ENCODE measurements around the gene PPIP5K2. TPM values are rescaled to one million over a fixed set of nuclear protein-coding genes. Genes with fewer than 3 reads are reported as not detected.

Gene PPIP5K2
- total and polyA plus RNA-seq, 3 experiments from 2014 or later, result 22.9 to 63.6 (median 55.7) TPM

DNA sequence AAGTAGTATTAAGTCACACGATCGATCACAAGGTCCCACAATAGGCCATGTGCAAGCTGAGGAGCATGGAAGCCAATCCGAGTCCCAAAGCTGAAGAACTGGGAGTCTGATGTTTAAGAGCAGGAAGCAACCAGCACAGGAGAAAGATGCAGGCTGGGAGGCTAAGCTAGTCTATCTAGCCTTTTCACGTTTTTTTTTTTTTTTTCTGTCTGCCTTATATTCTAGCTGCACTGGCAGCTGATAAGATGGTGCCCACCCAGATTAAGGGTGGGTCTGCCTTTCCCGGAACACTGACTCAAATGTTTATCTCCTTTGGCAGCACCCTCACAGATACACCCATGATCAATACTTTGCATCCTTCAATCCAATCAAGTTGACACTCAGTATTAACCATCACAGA lies 6.5 kb downstream of the PPIP5K2 start:
- ChIA-PET POLR2A (no interaction called here), CTCF (no interaction called here)
- peaks cover 8% of the 10 kb centered on the region for H3K4me1 ChIP-seq (ENCODE audit: insufficient read depth, low read length)
- Mint-ChIP-seq H3K9me3 (no peaks in the 10 kb centered on the region), H3K4me3 (no peak overlapping the region), H3K27me3 (no peaks in the 10 kb centered on the region), H3K36me3 (peaks cover 0 to 22% (median 21%) of the 10 kb centered on the region in 3 donors), H3K27ac (no peak overlapping the region), H3K4me1 (peaks cover 51 to 86% (median 82%) of the 10 kb centered on the region in 3 donors)
- no peak overlapping the region for H3K27ac ChIP-seq (ENCODE audit: low read depth, low read length)
- no peaks in the 10 kb centered on the region for H3K27me3 ChIP-seq (ENCODE audit: insufficient read depth, low read length, poor library complexity, severe bottlenecking)
- H3K36me3 ChIP-seq (ENCODE audit: insufficient read depth, low read length), result no peaks in the 10 kb centered on the region
- DNase-seq, result no peak
- H3K4me3 ChIP-seq (ENCODE audit: low read length), result no peak overlapping the region
- H3K9me3 ChIP-seq (ENCODE audit: low read length), result no peaks in the 10 kb centered on the region

DNA sequence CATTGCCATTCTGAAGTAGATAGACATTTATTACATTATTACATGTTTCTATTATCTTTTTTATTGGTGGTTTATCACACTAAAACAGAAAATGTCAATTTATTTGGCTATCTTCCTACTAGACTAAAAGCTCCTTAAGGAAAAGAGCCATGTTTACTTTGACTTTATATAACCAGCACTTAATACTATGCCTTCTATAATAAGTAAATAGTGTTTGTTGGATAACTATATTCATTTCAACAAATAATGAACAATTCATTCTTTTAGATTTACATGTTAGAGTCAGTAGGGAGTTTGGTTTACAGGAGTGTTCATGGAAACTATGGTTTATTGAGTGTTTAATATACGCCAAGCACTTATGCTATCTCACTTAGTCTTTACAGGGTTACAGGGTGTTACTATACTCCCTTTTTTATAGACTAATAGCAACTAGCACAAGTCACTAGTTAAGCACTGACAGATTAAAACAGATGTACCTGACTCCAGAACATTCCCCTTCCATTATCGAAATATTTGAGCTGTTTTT lies 7.3 kb downstream of the PPIP5K2 start:
- DNase-seq, result no peak
- H3K4me1 Mint-ChIP-seq, result peaks cover 47 to 84% (median 80%) of the 10 kb centered on the region in 3 donors
- peaks cover 0 to 22% (median 18%) of the 10 kb centered on the region in 3 donors for H3K36me3 Mint-ChIP-seq
- Histone ChIP-seq H3K27me3 (ENCODE audit: insufficient read depth, low read length, poor library complexity, severe bottlenecking) (no peaks in the 10 kb centered on the region), H3K27ac (ENCODE audit: low read depth, low read length) (no peak overlapping the region), H3K4me1 (ENCODE audit: insufficient read depth, low read length) (peaks cover 4% of the 10 kb centered on the region), H3K4me3 (ENCODE audit: low read length) (no peak overlapping the region), H3K36me3 (ENCODE audit: insufficient read depth, low read length) (no peaks in the 10 kb centered on the region), H3K9me3 (ENCODE audit: low read length) (no peaks in the 10 kb centered on the region)
- ChIA-PET POLR2A (no interaction called here), CTCF (no interaction called here)
- H3K9me3 Mint-ChIP-seq, result no peaks in the 10 kb centered on the region
- H3K27ac Mint-ChIP-seq, result peak overlapping the region in 1 of 8 donors; percentile 29
- no peak overlapping the region for H3K4me3 Mint-ChIP-seq
- no peaks in the 10 kb centered on the region for H3K27me3 Mint-ChIP-seq

- Histone ChIP-seq H3K36me3 (ENCODE audit: insufficient read depth, low read length) (no peaks in the 10 kb centered on the region), H3K4me1 (ENCODE audit: insufficient read depth, low read length) (peaks cover 4% of the 10 kb centered on the region), H3K27ac (ENCODE audit: low read depth, low read length) (no peak overlapping the region), H3K27me3 (ENCODE audit: insufficient read depth, low read length, poor library complexity, severe bottlenecking) (no peaks in the 10 kb centered on the region), H3K4me3 (ENCODE audit: low read length) (no peak overlapping the region), H3K9me3 (ENCODE audit: low read length) (no peaks in the 10 kb centered on the region)
- no peaks in the 10 kb centered on the region for H3K27me3 Mint-ChIP-seq
- DNase-seq, result no peak
- peaks cover 46 to 83% (median 80%) of the 10 kb centered on the region in 3 donors for H3K4me1 Mint-ChIP-seq
- H3K36me3 Mint-ChIP-seq, result peaks cover 0 to 22% (median 13%) of the 10 kb centered on the region in 3 donors
- ChIA-PET POLR2A (no interaction called here), CTCF (interaction anchor here (1.0 kb wide), 1 partner anchor 447 kb away, joined by 3 read pairs; no protein-coding TSS in a partner anchor)
- no peaks in the 10 kb centered on the region for H3K9me3 Mint-ChIP-seq
- no peak overlapping the region for H3K27ac Mint-ChIP-seq
- no peak overlapping the region for H3K4me3 Mint-ChIP-seq
Measured at GRCh38 chr5:103128202-103128601, 8.1 kb downstream of the PPIP5K2 start.

DNA sequence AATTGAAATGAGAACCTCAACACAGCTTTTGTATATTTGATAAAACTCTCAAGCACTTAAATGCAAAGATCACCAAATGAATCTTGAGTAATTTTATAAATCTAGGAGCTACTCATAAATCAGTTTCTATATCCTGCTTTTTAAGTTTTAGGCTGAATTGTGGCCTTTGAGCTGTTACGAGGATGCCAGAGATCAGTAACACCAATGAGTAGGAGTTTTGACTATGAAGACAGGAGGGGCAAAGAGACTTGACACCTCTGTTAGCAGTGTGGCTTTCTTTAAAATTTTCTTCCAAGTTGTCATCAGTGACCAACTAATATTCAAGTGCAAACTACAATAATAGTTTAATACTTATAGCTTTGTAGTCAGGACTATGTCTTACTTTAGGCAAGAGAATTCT lies 12.6 kb downstream of the PPIP5K2 start:
- H3K4me3 ChIP-seq (ENCODE audit: low read length), result no peak overlapping the region
- ChIA-PET POLR2A (interaction anchor here (0.6 to 1.0 kb wide), 2 partner anchors 9 to 13 kb away, joined by 3 read pairs; partner anchors contain the start of genes GIN1 and PPIP5K2), CTCF (interaction anchor here (1.2 to 1.4 kb wide), 2 partner anchors 12 to 444 kb away, joined by 3 read pairs; partner anchors contain the start of genes GIN1 and PPIP5K2)
- Mint-ChIP-seq H3K4me3 (peak overlapping the region in 2 of 7 donors; percentile 24 to 36), H3K27ac (peak overlapping the region in 4 of 8 donors; percentile 9 to 47 (median 35)), H3K4me1 (peaks cover 35 to 57% (median 54%) of the 10 kb centered on the region in 3 donors), H3K36me3 (peaks cover 6 to 33% (median 8%) of the 10 kb centered on the region in 3 donors), H3K9me3 (no peaks in the 10 kb centered on the region), H3K27me3 (no peaks in the 10 kb centered on the region)
- H3K36me3 ChIP-seq (ENCODE audit: insufficient read depth, low read length), result no peaks in the 10 kb centered on the region
- DNase-seq, result no peak
- H3K27me3 ChIP-seq (ENCODE audit: insufficient read depth, low read length, poor library complexity, severe bottlenecking), result no peaks in the 10 kb centered on the region
- no peaks in the 10 kb centered on the region for H3K9me3 ChIP-seq (ENCODE audit: low read length)
- no peak overlapping the region for H3K27ac ChIP-seq (ENCODE audit: low read depth, low read length)
- H3K4me1 ChIP-seq (ENCODE audit: insufficient read depth, low read length), result peaks cover 4% of the 10 kb centered on the region

GRCh38 chr5:103133231-103133630 lies 13.1 kb downstream of the PPIP5K2 start:
- Mint-ChIP-seq H3K9me3 (no peaks in the 10 kb centered on the region), H3K27ac (peak overlapping the region in 2 of 8 donors; percentile 41 to 54), H3K4me1 (peaks cover 33 to 52% (median 49%) of the 10 kb centered on the region in 3 donors), H3K36me3 (peaks cover 6 to 33% (median 8%) of the 10 kb centered on the region in 3 donors), H3K4me3 (no peak overlapping the region), H3K27me3 (no peaks in the 10 kb centered on the region)
- ChIA-PET CTCF (interaction anchor here (1.2 kb wide), 1 partner anchor 445 kb away, joined by 3 read pairs; no protein-coding TSS in a partner anchor), POLR2A (interaction anchor here (0.6 to 1.0 kb wide), 2 partner anchors 10 to 13 kb away, joined by 3 read pairs; partner anchors contain the start of genes GIN1 and PPIP5K2)
- no peaks in the 10 kb centered on the region for H3K27me3 ChIP-seq (ENCODE audit: insufficient read depth, low read length, poor library complexity, severe bottlenecking)
- no peak overlapping the region for H3K27ac ChIP-seq (ENCODE audit: low read depth, low read length)
- no peak overlapping the region for H3K4me3 ChIP-seq (ENCODE audit: low read length)
- no peaks in the 10 kb centered on the region for H3K36me3 ChIP-seq (ENCODE audit: insufficient read depth, low read length)
- peaks cover 4% of the 10 kb centered on the region for H3K4me1 ChIP-seq (ENCODE audit: insufficient read depth, low read length)
- no peak for DNase-seq
- H3K9me3 ChIP-seq (ENCODE audit: low read length), result no peaks in the 10 kb centered on the region

DNA sequence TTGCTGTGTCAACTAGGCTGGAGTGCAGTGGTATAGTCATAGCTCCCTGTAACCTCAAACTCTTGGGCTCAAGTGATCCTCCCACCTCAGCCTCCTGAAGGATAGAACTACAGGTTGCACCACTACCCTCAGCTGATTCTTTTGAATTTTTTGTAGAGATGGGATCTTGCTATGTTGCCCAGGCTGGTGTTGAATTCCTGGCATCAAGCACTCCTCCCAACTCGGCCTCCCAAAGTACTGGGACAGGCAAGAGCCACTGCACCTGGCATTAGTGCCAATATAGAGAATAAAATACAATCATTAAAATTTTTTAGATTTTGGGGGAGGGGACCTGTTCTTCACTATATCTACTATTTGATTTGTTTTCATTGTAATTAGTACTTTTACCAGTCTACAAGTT lies 15.4 kb downstream of the PPIP5K2 start:
- H3K4me3 Mint-ChIP-seq, result no peak overlapping the region
- H3K36me3 ChIP-seq (ENCODE audit: insufficient read depth, low read length), result no peaks in the 10 kb centered on the region
- H3K27ac Mint-ChIP-seq, result no peak overlapping the region
- peaks cover 3% of the 10 kb centered on the region for H3K4me1 ChIP-seq (ENCODE audit: insufficient read depth, low read length)
- no peak overlapping the region for H3K4me3 ChIP-seq (ENCODE audit: low read length)
- DNase-seq, result no peak
- H3K4me1 Mint-ChIP-seq, result peaks cover 22 to 33% (median 32%) of the 10 kb centered on the region in 3 donors
- ChIA-PET CTCF (no interaction called here), POLR2A (no interaction called here)
- H3K9me3 Mint-ChIP-seq, result no peaks in the 10 kb centered on the region
- no peaks in the 10 kb centered on the region for H3K9me3 ChIP-seq (ENCODE audit: low read length)
- H3K27me3 ChIP-seq (ENCODE audit: insufficient read depth, low read length, poor library complexity, severe bottlenecking), result no peaks in the 10 kb centered on the region
- H3K36me3 Mint-ChIP-seq, result peaks cover 10 to 40% (median 17%) of the 10 kb centered on the region in 3 donors
- no peak overlapping the region for H3K27ac ChIP-seq (ENCODE audit: low read depth, low read length)
- H3K27me3 Mint-ChIP-seq, result no peaks in the 10 kb centered on the region

DNA sequence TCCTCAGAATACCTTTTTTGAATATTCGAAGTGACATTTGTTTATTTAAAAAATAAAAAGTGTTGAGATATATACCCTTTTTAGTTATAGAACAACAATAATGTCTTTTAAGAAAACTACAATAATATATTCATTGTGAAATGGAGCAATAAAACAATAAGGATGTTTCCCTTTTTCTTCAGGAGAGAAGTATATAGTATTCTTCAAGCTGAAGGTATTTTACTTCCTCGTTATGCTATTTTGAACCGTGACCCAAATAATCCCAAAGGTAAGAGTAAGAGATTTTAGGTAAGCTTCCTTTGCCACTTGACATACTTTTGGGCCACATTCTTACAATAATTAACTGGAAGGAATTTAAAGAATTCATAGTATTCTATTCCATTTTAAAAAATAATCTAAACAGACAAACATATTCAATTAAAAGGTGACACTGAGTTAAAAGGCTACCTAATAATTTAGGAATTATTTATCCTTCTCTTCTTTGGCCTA lies 18.1 kb downstream of the PPIP5K2 start:
- Histone ChIP-seq H3K27ac (ENCODE audit: low read depth, low read length) (no peak overlapping the region), H3K4me3 (ENCODE audit: low read length) (no peak overlapping the region), H3K27me3 (ENCODE audit: insufficient read depth, low read length, poor library complexity, severe bottlenecking) (no peaks in the 10 kb centered on the region), H3K4me1 (ENCODE audit: insufficient read depth, low read length) (no peaks in the 10 kb centered on the region), H3K36me3 (ENCODE audit: insufficient read depth, low read length) (no peaks in the 10 kb centered on the region), H3K9me3 (ENCODE audit: low read length) (no peaks in the 10 kb centered on the region)
- Mint-ChIP-seq H3K4me1 (peaks cover 7 to 12% (median 10%) of the 10 kb centered on the region in 3 donors), H3K4me3 (no peak overlapping the region), H3K36me3 (peaks cover 6 to 38% (median 17%) of the 10 kb centered on the region in 3 donors), H3K27ac (no peak overlapping the region), H3K9me3 (no peaks in the 10 kb centered on the region), H3K27me3 (no peaks in the 10 kb centered on the region)
- POLR2A ChIA-PET, result interaction anchor here (1.6 kb wide), 1 partner anchor 18 kb away, joined by 4 read pairs; the partner anchor contains the start of genes GIN1 and PPIP5K2
- DNase-seq, result no peak
- CTCF ChIA-PET, result interaction anchor here (1.4 to 2.0 kb wide), 3 partner anchors 102 to 457 kb away, joined by 4 to 9 read pairs (median 8); no protein-coding TSS in a partner anchor

GRCh38 chr5:103139264-103139865 lies 19.3 kb downstream of the PPIP5K2 start:
- H3K9me3 ChIP-seq (ENCODE audit: low read length), result no peaks in the 10 kb centered on the region
- H3K4me3 ChIP-seq (ENCODE audit: low read length), result no peak overlapping the region
- H3K36me3 ChIP-seq (ENCODE audit: insufficient read depth, low read length), result no peaks in the 10 kb centered on the region
- H3K4me1 Mint-ChIP-seq, result peaks cover 3 to 5% (median 4%) of the 10 kb centered on the region in 3 donors
- H3K9me3 Mint-ChIP-seq, result no peaks in the 10 kb centered on the region
- no peaks in the 10 kb centered on the region for H3K27me3 ChIP-seq (ENCODE audit: insufficient read depth, low read length, poor library complexity, severe bottlenecking)
- H3K36me3 Mint-ChIP-seq, result peaks cover 6 to 35% (median 17%) of the 10 kb centered on the region in 3 donors
- H3K27ac Mint-ChIP-seq, result no peak overlapping the region
- no peak overlapping the region for H3K4me3 Mint-ChIP-seq
- peak; percentile 70 to 86 (median 74) for DNase-seq
- H3K4me1 ChIP-seq (ENCODE audit: insufficient read depth, low read length), result no peaks in the 10 kb centered on the region
- H3K27me3 Mint-ChIP-seq, result no peaks in the 10 kb centered on the region
- CTCF ChIA-PET, result interaction anchor here (0.6 to 2.0 kb wide), 22 partner anchors 11 to 602 kb away, joined by 3 to 9 read pairs (median 4); no protein-coding TSS in a partner anchor
- POLR2A ChIA-PET, result interaction anchor here (0.6 to 1.6 kb wide), 2 partner anchors 20 to 43 kb away, joined by 3 to 4 read pairs; partner anchors contain the start of genes GIN1 and PPIP5K2
- no peak overlapping the region for H3K27ac ChIP-seq (ENCODE audit: low read depth, low read length)

Data from CD8-positive, alpha-beta memory T cell (primary cell).